ENCODE measurements around the gene ACTA1. TPM values are rescaled to one million over a fixed set of nuclear protein-coding genes. Genes with fewer than 3 reads are reported as not detected.
"Not testable (repeated sequence)": the region's sequence is repeated elsewhere in the genome, so short reads cannot be mapped to it uniquely, and the experiment has no call there.

Gene ACTA1
- not detected for total RNA-seq
- long read RNA-seq = 0 reads

GRCh38 chr1:229434005-229434640, at the start of gene ACTA1:
Gene ACTA1 (minus strand): TSS chr1:229434094. CDS start chr1:229433115, 979 bp downstream.
- TF ChIP-seq, protein P1, sequence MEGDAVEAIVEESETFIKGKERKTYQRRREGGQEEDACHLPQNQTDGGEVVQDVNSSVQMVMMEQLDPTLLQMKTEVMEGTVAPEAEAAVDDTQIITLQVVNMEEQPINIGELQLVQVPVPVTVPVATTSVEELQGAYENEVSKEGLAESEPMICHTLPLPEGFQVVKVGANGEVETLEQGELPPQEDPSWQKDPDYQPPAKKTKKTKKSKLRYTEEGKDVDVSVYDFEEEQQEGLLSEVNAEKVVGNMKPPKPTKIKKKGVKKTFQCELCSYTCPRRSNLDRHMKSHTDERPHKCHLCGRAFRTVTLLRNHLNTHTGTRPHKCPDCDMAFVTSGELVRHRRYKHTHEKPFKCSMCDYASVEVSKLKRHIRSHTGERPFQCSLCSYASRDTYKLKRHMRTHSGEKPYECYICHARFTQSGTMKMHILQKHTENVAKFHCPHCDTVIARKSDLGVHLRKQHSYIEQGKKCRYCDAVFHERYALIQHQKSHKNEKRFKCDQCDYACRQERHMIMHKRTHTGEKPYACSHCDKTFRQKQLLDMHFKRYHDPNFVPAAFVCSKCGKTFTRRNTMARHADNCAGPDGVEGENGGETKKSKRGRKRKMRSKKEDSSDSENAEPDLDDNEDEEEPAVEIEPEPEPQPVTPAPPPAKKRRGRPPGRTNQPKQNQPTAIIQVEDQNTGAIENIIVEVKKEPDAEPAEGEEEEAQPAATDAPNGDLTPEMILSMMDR (IDR thresholded peaks at IDR 0.05) = no peak
- Histone ChIP-seq H3K27me3 (peaks cover 60% of the 10 kb centered on the region), H3K9me3 (no peaks in the 10 kb centered on the region), H3K4me1 (peaks cover 15% of the 10 kb centered on the region), H3K36me3 (no peaks in the 10 kb centered on the region), H3K27ac (no peak within 1 kb of the TSS), H3K4me3 (no peak within 1 kb of the TSS)
- ATAC-seq (peak; percentile 14), DNase-seq (no peak)
- intact Hi-C loops (cut with DNase I) = no loop called here

DNA sequence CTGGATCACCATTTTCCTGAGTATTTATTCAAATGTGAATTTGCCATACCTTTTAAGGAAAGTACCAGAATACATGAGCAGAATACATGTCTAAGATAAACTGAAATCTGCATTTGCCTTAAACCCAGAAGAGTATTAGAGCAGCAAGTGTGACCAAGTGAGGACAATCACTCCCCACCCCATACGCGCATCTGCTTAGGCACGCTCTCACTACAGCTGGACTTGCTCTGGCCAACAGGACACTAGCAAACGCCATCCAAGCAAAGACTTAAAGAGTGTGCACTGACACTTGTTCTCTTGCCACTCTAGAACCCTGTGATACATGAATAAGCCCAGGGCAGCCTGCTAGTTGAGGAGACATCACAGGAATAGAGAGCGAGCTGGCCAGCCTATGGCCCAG, 48.6 kb upstream of the ACTA1 start:
- no peak for DNase-seq
- no peak overlapping the region for H3K27ac ChIP-seq
- H3K9me3 ChIP-seq = no peaks in the 10 kb centered on the region
- H3K4me1 ChIP-seq = no peaks in the 10 kb centered on the region
- H3K36me3 ChIP-seq = peaks cover 89% of the 10 kb centered on the region
- intact Hi-C loops (cut with DNase I) = no loop called here
- TF ChIP-seq, protein P1 (IDR thresholded peaks at IDR 0.05) = no peak
- no peak for ATAC-seq
- no peak overlapping the region for H3K4me3 ChIP-seq
- H3K27me3 ChIP-seq = no peaks in the 10 kb centered on the region

GRCh38 chr1:229480495-229480894, 46.6 kb upstream of the ACTA1 start:
- H3K27ac ChIP-seq = no peak overlapping the region
- DNase-seq (no peak), ATAC-seq (no peak)
- TF ChIP-seq, protein P1 (IDR thresholded peaks at IDR 0.05) = no peak
- intact Hi-C loops (cut with DNase I) = no loop called here
- H3K4me3 ChIP-seq = no peak overlapping the region
- H3K4me1 ChIP-seq = no peaks in the 10 kb centered on the region
- H3K9me3 ChIP-seq = no peaks in the 10 kb centered on the region
- peaks cover 87% of the 10 kb centered on the region for H3K36me3 ChIP-seq
- H3K27me3 ChIP-seq = no peaks in the 10 kb centered on the region

DNA sequence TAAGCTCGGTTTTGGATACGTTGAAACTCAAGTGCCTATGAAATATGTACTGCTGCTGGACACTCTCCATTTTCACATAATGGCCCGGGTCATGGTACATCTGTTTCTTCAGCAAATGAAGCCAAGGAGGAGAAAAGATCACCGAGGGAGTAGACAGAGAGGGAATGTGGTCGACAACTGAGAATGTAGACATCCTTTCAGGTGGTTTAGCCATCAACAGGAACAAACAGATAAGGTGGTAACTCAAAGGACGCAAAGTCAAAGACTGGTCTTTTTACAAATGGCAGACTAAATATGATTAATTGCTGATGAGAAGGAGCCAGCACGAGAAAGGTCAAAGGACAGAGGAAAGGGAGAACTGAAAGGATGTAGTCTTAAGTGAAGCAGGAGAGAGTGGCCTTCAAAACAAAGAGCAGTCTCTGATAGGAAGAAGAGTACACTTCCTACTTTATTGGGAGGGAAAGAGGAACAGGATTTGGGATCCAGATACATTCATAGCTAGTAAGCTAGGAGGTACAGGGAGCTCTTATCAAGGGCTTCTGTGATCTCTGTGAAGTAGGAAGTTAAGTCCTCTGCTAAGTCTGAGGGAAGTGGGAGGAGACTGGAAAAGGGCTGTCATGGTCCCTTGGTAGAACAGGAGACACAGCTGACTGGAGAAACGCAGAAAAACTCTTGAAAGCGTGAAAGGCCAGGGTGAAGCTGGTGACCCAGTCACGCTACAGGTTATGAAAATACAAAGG, 45.9 kb upstream of the ACTA1 start:
- Histone ChIP-seq H3K27me3 (no peaks in the 10 kb centered on the region), H3K9me3 (no peaks in the 10 kb centered on the region), H3K4me1 (no peaks in the 10 kb centered on the region), H3K27ac (no peak overlapping the region), H3K4me3 (no peak overlapping the region), H3K36me3 (peaks cover 87% of the 10 kb centered on the region)
- TF ChIP-seq, protein P1 (IDR thresholded peaks at IDR 0.05) = no peak
- intact Hi-C loops (cut with DNase I) = loop anchor here (10.0 kb wide), 1 partner anchor 225 kb away; no protein-coding TSS in a partner anchor
- DNase-seq (no peak), ATAC-seq (no peak)

DNA sequence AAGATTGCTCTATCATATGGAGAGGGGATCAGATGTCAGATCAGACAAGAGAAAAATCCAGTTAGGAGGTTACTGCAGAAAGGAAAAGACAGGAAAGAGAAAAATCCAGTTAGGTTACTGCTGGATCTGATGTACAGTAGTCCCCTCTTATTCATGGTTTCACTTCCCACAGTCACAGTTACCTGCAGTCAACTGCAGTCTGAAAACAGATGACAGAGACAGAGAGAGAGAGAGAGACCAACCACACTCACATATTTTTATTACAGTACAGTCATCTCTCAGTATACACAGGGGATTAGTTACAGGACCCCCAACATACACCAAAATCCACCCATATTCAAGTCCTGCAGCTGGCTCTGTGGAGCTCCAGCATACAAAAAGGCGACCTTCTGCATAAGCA, 45.0 kb upstream of the ACTA1 start:
- Histone ChIP-seq H3K4me1 (no peaks in the 10 kb centered on the region), H3K27ac (no peak overlapping the region), H3K36me3 (peaks cover 87% of the 10 kb centered on the region), H3K27me3 (no peaks in the 10 kb centered on the region), H3K4me3 (no peak overlapping the region), H3K9me3 (no peaks in the 10 kb centered on the region)
- no peak for DNase-seq
- no peak for ATAC-seq
- TF ChIP-seq, protein P1 (IDR thresholded peaks at IDR 0.05) = no peak
- intact Hi-C loops (cut with DNase I) = loop anchor here (10.0 kb wide), 1 partner anchor 224 kb away; no protein-coding TSS in a partner anchor

DNA sequence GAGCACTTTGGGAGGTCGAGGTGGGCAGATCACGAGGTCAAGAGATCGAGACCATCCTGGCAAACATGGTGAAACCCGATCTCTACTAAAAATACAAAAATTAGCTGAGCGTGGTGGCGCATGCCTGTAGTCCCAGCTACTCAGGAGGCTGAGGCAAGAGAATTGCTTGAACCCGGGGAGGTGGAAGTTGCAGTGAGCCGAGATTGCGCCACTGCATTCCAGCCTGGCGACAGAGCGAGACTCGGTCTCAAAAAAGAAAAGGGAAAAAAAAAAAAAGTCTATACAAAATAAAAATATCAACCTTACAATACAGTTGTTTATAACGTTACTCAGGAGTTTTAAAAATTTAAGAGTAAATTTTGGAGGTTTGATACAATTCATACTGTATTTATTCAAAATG, 42.0 kb upstream of the ACTA1 start:
- DNase-seq, H3K4me3 ChIP-seq, H3K27ac ChIP-seq, H3K9me3 ChIP-seq, H3K4me1 ChIP-seq, ATAC-seq, H3K27me3 ChIP-seq: not testable (repeated sequence)
- H3K36me3 ChIP-seq = peaks cover 81% of the 10 kb centered on the region
- intact Hi-C loops (cut with DNase I) = loop anchor here (10.0 kb wide), 1 partner anchor 221 kb away; no protein-coding TSS in a partner anchor

All from upper lobe of right lung (tissue), 1 donor.